NCI-H748 (cell line): ENCODE results near the gene ONECUT3.

Source experiments
- DNase-seq: peaks from one replicate; lab custom pipeline; 2025; ENCODE audit not compliant: unreplicated experiment; lab: John Stamatoyannopoulos, UW

ONECUT3 gene

DNA sequence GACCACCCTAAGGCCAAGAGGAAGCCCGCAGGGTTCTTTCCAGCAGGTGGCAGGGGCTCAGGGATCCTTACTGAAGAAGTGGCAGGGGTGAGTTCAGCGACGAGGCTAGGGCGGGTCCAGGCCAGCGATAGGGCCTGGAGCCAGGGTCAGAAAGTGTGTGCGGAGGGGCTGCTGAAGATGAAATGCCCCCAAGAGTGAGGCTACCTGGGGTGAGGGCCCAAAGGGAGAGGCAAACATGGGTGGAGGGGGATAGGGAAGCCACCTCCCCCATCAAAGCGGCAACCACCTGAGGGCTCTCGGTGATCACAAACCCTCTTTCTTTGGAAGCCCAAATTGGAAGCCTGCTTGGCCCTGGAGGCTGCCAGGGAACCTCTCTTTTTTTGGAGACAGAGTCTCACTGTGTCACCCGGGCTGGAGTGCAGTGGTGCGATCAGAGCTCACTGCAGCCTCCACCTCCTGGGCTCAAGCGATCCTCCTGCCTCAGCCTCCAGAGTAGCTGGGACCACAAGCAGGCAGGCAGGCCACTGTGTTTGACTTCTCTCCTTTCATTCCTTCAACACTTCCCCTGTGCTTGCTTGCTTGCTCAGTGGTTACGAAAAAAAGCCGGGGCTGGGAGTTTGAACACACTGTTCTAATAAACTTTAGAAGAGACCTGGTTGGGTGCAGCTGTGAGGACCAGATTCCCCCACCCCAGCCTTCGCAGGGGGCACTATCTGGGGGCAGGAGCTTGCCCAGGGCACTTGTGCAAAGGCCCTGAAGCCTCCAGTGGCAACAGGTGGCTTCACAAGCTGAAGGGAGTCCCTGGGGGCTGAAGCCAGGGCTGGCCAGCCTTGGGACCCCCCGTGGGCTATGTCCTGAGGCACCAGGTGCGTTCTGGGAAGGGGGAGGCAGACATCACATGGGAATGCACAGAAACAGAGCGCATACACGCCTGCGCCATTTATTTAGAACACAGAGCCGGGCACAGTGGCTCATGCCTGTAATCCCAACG is 60.2 kb downstream of the ONECUT3 start:
- no peak for DNase-seq

GRCh38 chr19:1814391-1814790 is 61.1 kb downstream of the ONECUT3 start:
- DNase-seq, result no peak

GRCh38 chr19:1814833-1815604 is 61.7 kb downstream of the ONECUT3 start:
- no peak for DNase-seq

GRCh38 chr19:1815605-1816529 is 62.6 kb downstream of the ONECUT3 start:
- DNase-seq, result no peak

DNA sequence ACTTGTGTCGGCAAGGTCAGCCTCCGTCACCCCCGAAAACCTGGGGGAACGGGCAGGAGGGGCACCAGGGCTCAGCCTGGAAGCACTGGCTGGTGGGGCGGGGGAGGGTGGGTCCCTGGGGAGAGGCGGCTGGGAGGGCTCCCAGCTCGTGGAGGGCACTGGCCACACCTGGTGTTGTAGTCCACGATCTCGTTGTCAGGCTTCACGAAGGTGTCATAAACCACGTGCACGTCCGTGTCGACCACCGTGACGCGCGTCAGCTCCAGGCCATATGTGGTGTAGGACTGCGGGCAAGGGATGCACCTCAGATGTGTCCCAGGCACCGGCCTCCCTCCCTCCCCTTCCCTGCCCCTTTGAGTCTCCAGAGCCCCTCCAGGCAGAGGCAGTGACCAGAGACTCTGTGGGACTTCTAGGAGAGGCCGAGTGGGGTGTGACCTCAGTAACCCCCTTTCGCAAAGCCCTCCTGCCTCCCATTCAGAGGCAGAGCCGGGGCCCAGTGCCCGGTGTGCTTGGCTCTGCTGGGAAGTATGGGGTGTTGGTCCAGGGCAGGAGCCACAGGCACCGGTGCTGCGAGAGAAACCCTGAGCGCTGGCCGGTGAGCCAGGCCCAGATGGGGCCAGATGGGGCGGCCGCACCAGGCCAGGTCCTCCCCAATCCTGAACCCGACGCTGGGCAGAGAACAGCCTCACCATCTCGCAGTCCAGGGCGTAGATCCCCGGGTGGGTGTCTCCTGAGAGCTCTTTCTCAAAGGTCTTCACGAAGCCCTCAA is 63.4 kb downstream of the ONECUT3 start:
- no peak for DNase-seq

GRCh38 chr19:1817553-1818179 is 64.4 kb downstream of the ONECUT3 start:
- DNase-seq, result no peak

- no peak for DNase-seq
These were observed 65.4 kb downstream of the ONECUT3 start for GRCh38 chr19:1818549-1819195.

GRCh38 chr19:1819341-1820255 is 66.3 kb downstream of the ONECUT3 start:
- DNase-seq, result no peak

DNA sequence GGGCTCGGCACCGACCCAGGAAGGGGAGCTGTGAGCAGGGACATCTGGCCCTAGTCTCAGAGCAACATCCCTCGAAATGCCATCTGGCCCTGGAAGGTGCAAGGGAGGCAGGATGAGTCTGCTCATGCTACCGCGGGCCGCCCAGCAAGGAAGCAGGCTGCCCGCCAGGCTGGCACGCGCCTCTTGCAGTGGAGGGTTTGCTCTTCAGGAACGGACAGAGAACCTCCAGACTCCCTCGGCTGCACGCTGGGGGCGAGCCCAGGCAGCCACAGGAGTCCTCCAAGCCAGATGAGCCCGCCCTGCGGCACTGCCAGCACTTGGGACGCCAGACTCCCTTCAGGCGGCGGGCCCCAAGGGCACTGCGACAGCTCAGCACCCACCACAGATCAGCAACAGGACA is 68.9 kb downstream of the ONECUT3 start:
- DNase-seq, result no peak

- no peak for DNase-seq
These were observed 69.7 kb downstream of the ONECUT3 start for GRCh38 chr19:1823020-1823419.

DNA sequence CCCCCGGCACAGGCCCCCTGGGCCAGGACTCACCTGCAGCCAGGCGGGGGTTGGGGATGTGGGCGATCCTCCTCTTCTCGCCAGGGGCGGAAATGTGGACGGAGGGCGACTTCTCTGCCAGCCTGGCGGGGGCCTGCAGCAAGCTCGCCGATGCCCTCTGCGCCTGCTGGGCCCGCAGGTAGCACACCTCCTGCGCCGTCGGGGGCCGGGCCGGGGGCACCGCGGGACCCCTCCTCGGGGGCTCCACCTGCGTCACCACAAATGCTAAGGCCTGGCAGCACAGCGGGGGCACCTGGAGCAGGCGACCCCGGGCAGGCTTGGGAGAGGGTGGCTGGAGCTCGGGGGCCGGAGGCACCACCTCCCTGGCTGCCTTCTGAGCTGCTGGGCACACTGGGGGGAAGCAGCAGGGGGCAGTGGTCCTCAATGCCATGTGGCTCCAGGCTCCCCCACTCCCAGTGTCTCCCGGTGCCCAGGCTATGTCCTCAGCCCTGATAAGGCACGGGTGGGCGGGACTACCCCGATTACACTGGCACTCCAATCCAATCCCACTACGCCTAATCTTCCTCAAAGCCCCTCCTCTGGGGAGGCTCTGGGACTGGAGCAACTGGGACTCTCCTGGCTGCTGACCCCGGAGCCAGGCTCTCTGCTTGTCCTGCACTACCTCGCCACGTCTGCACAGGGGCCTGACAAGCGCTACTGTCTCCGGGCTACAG is 70.4 kb downstream of the ONECUT3 start:
- DNase-seq, result no peak

GRCh38 chr19:1824252-1824622 is 70.9 kb downstream of the ONECUT3 start:
- no peak for DNase-seq

DNA sequence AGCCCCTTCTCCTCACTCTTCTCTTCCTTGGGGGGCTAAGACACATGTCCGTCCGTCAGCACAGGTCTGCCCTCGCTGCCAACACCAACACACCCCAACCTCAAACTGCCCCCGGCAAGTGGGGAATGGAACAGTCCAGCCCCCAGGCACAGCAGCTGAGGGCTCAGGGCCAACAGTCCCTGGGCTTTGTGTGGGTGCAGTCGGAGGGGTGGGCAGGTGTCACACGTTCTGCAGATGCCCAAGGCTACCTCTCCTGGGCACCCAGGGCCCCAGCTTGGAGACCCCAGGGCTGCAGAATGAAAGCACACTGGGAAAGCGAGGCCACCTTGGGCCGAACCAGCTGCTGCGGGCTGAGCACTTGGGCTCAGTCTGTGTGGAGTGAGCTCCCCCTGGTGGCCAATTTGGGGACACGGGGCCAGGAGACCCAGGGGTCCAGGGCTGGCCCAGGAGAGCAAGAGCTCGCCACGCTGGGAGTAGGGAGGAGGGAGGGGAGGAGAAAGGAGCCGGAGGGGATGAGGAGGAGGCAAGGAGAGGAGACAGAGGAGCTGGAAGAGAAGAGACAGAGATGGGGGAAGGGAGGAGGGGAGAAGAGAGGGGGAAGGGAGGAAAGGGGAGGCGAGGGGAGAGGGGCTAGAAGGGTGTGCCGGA is 72.7 kb downstream of the ONECUT3 start:
- DNase-seq, result peak; percentile 53

DNA sequence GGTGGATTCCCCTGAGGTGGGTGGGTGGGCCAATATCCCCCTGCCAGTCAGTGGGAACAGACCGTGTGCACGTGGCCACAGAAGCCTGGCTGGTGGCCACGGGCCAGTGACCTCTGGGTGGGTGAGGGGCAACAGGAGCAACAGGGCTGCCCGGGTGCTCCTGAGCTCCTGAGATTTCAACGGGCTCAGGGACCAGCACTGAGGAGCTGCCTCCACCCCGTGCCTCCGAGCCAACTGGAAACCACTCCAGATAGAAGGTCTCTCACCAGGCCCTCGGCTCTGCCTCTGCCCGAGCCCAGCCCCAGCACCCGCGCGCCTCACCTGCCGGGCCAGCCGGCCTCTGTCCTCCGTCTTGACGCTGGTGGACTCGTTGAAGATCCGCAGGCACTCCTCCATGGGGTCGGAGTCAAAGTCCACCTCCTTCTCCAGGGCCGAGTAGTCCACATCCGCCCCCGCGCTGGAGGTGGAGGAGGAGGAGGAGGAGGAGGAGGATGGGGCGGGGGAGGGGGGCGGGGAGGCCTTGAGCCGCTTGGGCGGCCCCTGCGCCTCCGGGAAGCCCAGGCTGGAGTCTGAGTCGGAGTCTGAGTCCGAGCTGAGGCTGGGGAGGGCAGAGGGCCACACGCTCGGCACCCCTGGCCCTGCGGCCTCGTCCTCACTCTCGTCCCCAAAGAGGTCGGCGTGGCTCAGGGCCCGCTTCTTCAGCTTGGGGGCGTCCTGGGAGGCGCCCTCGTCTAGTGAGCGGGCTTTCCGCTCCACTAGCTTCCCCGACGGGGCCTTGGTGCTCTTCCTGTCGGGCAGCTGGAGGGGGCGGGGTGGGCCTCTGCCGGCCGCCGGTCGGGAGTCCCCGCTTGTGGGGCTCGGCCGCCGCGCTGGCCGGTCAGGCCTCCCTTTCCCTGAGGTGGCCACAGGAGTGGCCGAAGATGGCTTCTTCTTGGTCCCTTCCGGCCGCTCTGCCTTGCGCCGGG is 73.5 kb downstream of the ONECUT3 start:
- DNase-seq, result no peak

DNA sequence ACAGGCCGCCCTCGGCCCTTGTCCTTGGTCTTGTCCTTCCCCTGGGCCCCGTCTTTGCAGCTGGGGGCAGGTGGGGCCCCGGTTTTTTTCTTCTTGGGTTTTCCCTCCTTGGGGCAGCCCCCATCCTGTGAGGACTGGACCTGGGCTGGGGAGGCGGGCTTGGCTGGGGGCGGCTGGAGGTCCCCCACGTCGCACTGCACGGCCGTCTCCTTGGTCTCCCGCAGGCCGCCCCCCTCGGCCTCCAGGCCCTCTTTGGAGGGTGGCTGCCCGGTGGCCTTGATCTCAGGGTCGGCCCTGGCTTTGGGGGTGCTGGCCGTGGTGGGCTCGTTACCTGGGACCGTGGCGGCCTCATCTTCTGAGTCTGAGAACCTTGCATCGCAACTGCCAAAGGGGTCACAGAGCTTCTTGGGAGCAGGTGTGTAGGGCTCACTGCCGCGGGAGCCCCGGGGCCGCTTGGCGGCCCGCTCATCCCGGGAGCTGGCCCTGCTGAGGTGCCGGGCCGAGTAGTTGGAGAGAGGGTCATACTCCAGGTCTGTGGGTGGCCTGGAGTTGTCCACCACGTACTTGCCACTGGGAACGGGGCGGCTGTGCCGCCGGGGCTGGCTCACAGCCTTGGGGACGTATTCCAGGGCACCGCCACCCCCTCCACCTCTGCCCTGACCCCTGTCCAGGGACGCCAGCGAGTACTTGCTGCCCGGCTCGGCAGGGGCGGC is 74.4 kb downstream of the ONECUT3 start:
- DNase-seq, result no peak
